HepG2 (cell line): ENCODE data around the gene ARL11.

Experiments used
- CTCF ChIP-seq: sonication (generic); formaldehyde crosslinking; IDR thresholded peaks from 2 replicates; pipeline ENCODE4 v1.5.0; 2020; ENCODE audit warnings: mild to moderate bottlenecking, missing genetic modification reagents, moderate library complexity
- NFAT5 ChIP-seq: sonication (generic); formaldehyde crosslinking; IDR thresholded peaks from 2 replicates; pipeline ENCODE4 v1.4.0; 2020; ENCODE audit warnings: missing genetic modification reagents
- RBAK ChIP-seq: sonication (generic); formaldehyde crosslinking; IDR thresholded peaks from 2 replicates; pipeline ENCODE4 v1.5.1; 2020; ENCODE audit warnings: mild to moderate bottlenecking, missing genetic modification reagents
- SIN3A ChIP-seq: IDR thresholded peaks from 2 replicates; pipeline ENCODE4 v1.6.1; 2011; ENCODE audit warnings: low read depth, mild to moderate bottlenecking, control low read depth, low read length, borderline replicate concordance
- TBP ChIP-seq: sonication (generic); formaldehyde crosslinking; IDR thresholded peaks from 2 replicates; pipeline ENCODE4 v1.5.0; 2020; ENCODE audit warnings: missing genetic modification reagents

GRCh38 chr13:49667773-49668172, 39.5 kb downstream of the ARL11 start:
- TF ChIP-seq SIN3A (no peak), NFAT5 (CRISPR knock-in tag) (no peak), TBP (CRISPR knock-in tag) (no peak), CTCF (CRISPR knock-in tag) (no peak), RBAK (CRISPR knock-in tag) (no peak)
